Nephron progenitor cell (in vitro differentiated cells): Measurements from ENCODE around the gene CISD2.
"Not testable (repeated sequence)": the region's sequence is repeated elsewhere in the genome, so short reads cannot be mapped to it uniquely, and the experiment has no call there.

ENCODE experiments used
- DNase-seq: peaks from one replicate; pipeline ENCODE4 v3.0.0; 2021
- H3K27ac Mint-ChIP-seq: 2 replicates; pipeline ENCODE4 v1.8.0; 2021; ENCODE audit warnings: mild to moderate bottlenecking, moderate library complexity, mixed read lengths
- H3K27me3 Mint-ChIP-seq: 2 replicates; pipeline ENCODE4 v1.8.0; 2021; ENCODE audit warnings: mild to moderate bottlenecking, low read depth, mixed read lengths; ENCODE audit not compliant: poor library complexity
- H3K36me3 Mint-ChIP-seq: 2 replicates; pipeline ENCODE4 v1.8.0; 2021; ENCODE audit warnings: low read depth, mixed read lengths
- H3K4me1 Mint-ChIP-seq: 2 replicates; pipeline ENCODE4 v1.8.0; 2021; ENCODE audit warnings: mixed read lengths
- H3K4me3 Mint-ChIP-seq: 2 replicates; pipeline ENCODE4 v1.8.0; 2021; ENCODE audit warnings: mild to moderate bottlenecking, moderate library complexity, mixed read lengths
- H3K9me3 Mint-ChIP-seq: 2 replicates; pipeline ENCODE4 v1.8.0; 2021; ENCODE audit warnings: mild to moderate bottlenecking, moderate library complexity, mixed read lengths
- TF ChIP-seq, protein P1 (sequence below): fragments of 200-600 bp; sonication (generic); IDR thresholded peaks from 2 replicates; pipeline ENCODE4 v1.5.0; 2021; ENCODE audit warnings: antibody characterized with exemption

Gene CISD2

DNA sequence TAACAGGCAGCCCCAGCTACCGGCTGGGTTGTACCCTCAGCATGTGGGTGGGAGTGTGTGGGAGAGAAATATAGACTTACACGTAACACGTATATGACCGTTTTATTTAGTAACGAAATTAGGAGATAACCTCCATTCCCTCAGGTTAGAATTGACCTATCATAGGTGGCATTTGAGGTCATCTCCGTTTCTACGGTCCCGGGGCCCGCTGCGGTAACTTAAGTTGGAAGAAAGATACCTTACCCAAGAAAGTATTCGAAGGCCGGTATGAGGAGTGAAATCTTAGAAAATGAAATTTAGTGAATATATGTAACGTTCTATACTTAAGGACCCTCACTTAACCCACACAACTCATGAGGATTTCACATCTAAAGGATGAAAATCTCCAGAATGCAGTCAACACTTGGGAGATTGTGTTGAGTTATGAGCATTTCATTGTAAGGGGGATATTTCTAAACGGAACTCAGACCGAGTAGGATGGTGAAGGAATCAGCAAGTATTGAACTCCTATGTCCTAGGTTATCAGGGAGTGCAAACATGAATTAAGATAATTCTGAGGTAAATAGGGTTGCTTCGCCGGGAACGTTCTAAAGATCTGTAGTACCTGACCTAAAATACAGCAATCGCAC, 891 bp downstream of the CISD2 start:
- TF ChIP-seq, protein P1, sequence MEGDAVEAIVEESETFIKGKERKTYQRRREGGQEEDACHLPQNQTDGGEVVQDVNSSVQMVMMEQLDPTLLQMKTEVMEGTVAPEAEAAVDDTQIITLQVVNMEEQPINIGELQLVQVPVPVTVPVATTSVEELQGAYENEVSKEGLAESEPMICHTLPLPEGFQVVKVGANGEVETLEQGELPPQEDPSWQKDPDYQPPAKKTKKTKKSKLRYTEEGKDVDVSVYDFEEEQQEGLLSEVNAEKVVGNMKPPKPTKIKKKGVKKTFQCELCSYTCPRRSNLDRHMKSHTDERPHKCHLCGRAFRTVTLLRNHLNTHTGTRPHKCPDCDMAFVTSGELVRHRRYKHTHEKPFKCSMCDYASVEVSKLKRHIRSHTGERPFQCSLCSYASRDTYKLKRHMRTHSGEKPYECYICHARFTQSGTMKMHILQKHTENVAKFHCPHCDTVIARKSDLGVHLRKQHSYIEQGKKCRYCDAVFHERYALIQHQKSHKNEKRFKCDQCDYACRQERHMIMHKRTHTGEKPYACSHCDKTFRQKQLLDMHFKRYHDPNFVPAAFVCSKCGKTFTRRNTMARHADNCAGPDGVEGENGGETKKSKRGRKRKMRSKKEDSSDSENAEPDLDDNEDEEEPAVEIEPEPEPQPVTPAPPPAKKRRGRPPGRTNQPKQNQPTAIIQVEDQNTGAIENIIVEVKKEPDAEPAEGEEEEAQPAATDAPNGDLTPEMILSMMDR: no peak
- Mint-ChIP-seq H3K4me3 (peak overlapping the region; percentile 94), H3K36me3 (peaks cover 55% of the 10 kb centered on the region)

DNA sequence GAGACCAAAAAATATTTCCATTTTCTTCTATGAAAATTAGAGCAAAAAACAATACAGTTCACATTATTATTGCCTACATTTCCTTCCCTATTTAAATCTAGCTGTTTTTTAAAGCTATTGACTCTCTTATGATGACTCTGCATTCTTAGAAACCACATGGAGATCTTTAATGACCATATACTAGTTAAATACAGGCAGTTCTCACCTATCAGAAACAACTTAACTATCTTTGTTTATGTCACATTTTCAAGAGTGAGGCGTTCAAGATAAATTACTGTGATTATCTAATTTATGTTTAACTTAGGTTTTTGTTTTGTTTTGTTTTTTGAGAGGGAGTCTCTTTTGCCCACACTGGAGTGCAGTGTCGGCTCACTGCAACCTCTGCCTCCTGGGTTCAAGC, 3.0 kb downstream of the CISD2 start:
- Mint-ChIP-seq H3K4me1 (peaks cover 43% of the 10 kb centered on the region), H3K27me3 (peaks cover 6% of the 10 kb centered on the region), H3K9me3 (peaks cover 46% of the 10 kb centered on the region), H3K4me3 (peak overlapping the region; percentile 27), H3K27ac (no peak overlapping the region), H3K36me3 (peaks cover 56% of the 10 kb centered on the region)
- no peak for DNase-seq
- TF ChIP-seq, protein P1: no peak

More for the DNA sequence above, 891 bp downstream of the CISD2 start:
- peak overlapping the region; percentile 99 for H3K27ac Mint-ChIP-seq
- no peak for DNase-seq
- peaks cover 6% of the 10 kb centered on the region for H3K27me3 Mint-ChIP-seq
- H3K4me1 Mint-ChIP-seq: peaks cover 50% of the 10 kb centered on the region
- H3K9me3 Mint-ChIP-seq: peaks cover 26% of the 10 kb centered on the region

DNA sequence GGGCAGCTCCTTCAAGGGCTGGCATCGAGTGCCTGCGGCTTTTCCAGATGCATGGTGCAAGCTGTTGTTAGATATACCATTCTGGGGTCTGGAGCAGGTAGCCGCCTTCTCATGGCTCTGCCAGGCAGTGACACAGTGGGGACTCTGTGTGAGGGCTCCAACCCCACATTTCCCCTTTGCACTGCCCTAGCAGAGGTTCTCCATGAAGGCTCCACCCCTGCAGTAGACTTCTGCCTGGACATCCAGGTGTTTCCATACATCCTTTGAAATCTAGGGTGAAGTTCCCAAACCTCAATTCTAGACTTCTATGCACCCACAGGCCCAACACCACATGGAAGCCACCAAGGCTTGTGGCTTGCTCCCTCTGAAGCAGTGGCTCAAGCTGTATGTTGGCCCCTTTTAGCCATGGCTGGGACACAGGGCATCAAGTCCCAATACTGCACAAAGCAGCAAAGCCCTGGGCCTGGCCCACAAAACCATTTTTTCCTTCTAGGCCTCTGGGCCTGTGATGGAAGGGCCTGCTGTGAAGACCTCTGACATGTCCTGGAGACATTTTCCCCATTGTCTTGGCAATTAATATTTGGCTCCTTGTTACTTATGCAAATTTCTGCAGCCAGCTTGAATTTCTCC, 8.8 kb downstream of the CISD2 start:
- not testable (repeated sequence) for DNase-seq, H3K27me3 Mint-ChIP-seq, H3K4me3 Mint-ChIP-seq, H3K4me1 Mint-ChIP-seq, H3K27ac Mint-ChIP-seq
- peaks cover 81% of the 10 kb centered on the region for H3K36me3 Mint-ChIP-seq
- H3K9me3 Mint-ChIP-seq: peaks cover 62% of the 10 kb centered on the region

DNA sequence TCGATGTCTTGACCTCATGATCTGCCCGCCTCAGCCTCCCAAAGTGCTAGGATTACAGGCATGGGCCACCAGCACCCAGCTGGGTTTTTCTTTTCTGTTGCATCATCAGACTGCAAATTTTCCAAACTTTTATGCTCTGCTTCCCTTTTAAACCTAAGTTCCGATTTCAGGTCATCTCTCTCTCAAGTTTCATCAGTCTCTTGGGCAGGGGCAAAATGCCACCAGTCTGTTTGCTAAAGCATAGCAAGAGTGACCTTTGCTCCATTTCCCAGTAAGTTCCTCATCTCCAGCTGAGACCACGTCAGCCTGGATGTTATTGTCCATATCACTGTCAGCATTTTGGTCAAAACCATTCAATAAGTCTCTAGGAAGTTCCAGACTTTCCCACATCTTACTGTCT, 9.6 kb downstream of the CISD2 start:
- Mint-ChIP-seq H3K36me3 (peaks cover 79% of the 10 kb centered on the region), H3K9me3 (peaks cover 57% of the 10 kb centered on the region)
- H3K27ac Mint-ChIP-seq, H3K27me3 Mint-ChIP-seq, H3K4me1 Mint-ChIP-seq, H3K4me3 Mint-ChIP-seq, DNase-seq: not testable (repeated sequence)

DNA sequence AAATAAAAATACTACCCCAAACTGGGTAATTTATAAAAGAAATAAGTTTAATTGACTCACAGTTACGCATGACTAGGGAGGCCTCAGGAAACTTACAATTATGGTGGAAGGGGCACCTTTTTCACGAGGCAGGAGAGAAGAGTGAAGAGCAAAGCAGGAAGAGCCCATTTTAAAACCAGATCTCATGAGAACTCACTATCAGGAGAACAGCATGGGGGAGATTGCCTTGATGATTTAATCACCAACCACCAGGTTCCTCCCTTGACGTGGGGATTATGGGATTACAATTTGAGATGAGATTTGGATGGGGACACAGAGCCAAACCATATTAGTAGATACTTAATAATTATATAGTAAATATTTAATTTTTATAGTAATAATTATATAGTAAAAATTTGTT, 10.1 kb downstream of the CISD2 start:
- TF ChIP-seq, protein P1: no peak
- Mint-ChIP-seq H3K27ac (peak overlapping the region; percentile 10), H3K4me1 (no peaks in the 10 kb centered on the region), H3K9me3 (peaks cover 51% of the 10 kb centered on the region), H3K36me3 (peaks cover 77% of the 10 kb centered on the region), H3K4me3 (no peak overlapping the region), H3K27me3 (no peaks in the 10 kb centered on the region)
- no peak for DNase-seq

DNA sequence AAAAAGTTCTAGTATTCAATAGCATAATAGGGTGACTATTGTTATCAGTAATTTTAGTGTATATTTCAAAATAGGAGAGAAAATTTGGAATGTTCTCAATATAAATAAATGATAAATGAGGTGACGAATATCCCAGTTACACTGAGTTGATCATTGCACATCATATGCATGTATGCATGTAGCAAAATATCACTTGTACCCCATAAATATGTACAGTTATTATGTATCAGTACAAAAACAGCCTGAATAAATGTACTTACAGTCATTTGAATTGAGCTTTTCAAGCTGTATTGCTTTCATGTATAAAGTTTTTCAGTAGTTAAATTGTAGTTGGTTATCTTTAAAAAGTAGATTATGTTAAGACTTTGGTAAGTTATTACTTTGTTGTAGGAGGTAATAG, 12.6 kb downstream of the CISD2 start:
- Mint-ChIP-seq H3K4me1 (no peaks in the 10 kb centered on the region), H3K4me3 (no peak overlapping the region), H3K27me3 (no peaks in the 10 kb centered on the region), H3K9me3 (peaks cover 28% of the 10 kb centered on the region), H3K36me3 (peaks cover 64% of the 10 kb centered on the region), H3K27ac (no peak overlapping the region)
- DNase-seq: no peak
- TF ChIP-seq, protein P1: no peak

DNA sequence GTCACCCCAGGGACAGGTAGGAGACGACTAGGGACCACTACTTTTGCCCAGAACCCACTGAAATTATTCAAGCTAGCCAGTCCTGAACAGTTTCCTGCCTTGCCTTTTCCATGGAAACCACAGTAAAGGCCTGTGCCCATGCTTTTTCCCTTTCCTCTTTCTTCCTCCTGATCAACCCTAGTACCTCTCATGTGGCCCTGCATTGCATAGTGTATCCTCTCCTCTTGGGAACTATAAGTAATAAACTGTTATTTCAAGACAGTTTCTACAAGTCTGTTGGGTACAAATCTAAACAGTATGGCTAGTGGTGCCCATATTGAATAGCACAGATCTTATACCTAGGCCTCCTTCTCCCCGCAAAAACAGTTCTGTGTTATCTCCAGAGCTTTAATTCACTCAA, 14.5 kb downstream of the CISD2 start:
- Mint-ChIP-seq H3K27ac (peak overlapping the region; percentile 88), H3K36me3 (peaks cover 52% of the 10 kb centered on the region), H3K9me3 (peaks cover 9% of the 10 kb centered on the region), H3K4me1 (no peaks in the 10 kb centered on the region), H3K4me3 (no peak overlapping the region), H3K27me3 (no peaks in the 10 kb centered on the region)
- TF ChIP-seq, protein P1: no peak
- no peak for DNase-seq

DNA sequence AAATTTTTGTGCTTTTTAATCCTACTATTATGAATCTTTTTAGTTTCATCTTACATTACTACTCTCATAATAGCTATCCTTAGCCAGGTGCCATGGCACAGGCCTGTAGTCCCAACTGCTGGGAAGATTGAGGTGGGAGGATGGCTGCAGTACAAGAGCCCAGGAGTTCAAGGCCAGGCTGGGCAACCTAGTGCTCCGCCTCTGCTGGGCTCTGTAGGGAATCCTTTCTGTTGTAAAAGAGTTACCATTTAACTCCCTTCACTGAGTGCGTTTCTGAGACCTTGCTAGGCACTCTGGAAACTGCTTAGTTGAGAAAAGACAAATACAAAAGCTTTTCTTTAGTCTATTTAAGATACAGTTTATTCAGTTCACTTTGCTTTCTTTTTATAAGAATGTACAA, 19.8 kb downstream of the CISD2 start:
- peaks cover 22% of the 10 kb centered on the region for H3K36me3 Mint-ChIP-seq
- H3K27me3 Mint-ChIP-seq, H3K27ac Mint-ChIP-seq, DNase-seq, H3K4me1 Mint-ChIP-seq, H3K9me3 Mint-ChIP-seq, H3K4me3 Mint-ChIP-seq: not testable (repeated sequence)

DNA sequence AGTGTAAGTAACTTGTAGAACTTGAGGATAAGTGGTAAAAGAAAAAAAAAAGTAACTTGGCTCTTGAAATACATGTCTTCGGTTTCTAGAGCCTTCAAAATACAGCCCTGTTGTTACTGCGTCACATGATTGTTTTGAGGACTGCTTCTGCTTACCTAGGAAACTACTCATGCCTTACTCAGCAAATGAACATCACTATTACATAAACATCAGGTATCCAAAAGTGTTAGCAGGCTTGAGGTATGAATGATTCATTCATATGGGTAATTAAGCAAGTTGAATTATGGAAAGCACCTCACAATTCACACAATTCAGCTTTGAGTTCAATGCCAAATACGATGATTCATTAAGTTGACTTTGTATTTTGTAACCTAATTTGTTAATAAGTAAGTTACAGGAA, 21.1 kb downstream of the CISD2 start:
- not testable (repeated sequence) for DNase-seq, H3K4me1 Mint-ChIP-seq, H3K4me3 Mint-ChIP-seq, H3K9me3 Mint-ChIP-seq, H3K27me3 Mint-ChIP-seq, H3K27ac Mint-ChIP-seq
- peaks cover 20% of the 10 kb centered on the region for H3K36me3 Mint-ChIP-seq
